NCI-H2107 treated with DMSO at 0.1 percent for 48 hours (cell line): ENCODE results near the gene IFI35.
"Not testable (repeated sequence)": the region's sequence is repeated elsewhere in the genome, so short reads cannot be mapped to it uniquely, and the experiment has no call there.

Experiments used
- DNase-seq: peaks from one replicate; lab custom pipeline; 2025; ENCODE audit not compliant: unreplicated experiment; lab: John Stamatoyannopoulos, UW

The IFI35 gene

GRCh38 chr17:43051969-43052368, 45.4 kb downstream of the IFI35 start:
- DNase-seq, result no peak

- DNase-seq, result not testable (repeated sequence)
These were observed 46.4 kb downstream of the IFI35 start for GRCh38 chr17:43053008-43053407.

GRCh38 chr17:43056051-43056450, 49.5 kb downstream of the IFI35 start:
- no peak for DNase-seq

- DNase-seq, result no peak
These were observed 56.5 kb downstream of the IFI35 start for GRCh38 chr17:43062984-43063638.
